Measurements from ENCODE around the gene CHID1.

- TF ChIP-seq EZH2 (IDR thresholded peaks at IDR 0.05; ENCODE audit: insufficient read depth, poor library complexity, severe bottlenecking) (no peak), EZH2phosphoT487 (IDR thresholded peaks at IDR 0.05; ENCODE audit: insufficient read depth, low read depth) (no peak)
Observed at GRCh38 chr11:931385-931784, 20.8 kb upstream of the CHID1 start.
